Femur (tissue), 1 donor: ENCODE results near the gene PLCB2.

Experiments used
- DNase-seq: peaks from one replicate; pipeline ENCODE4 v3.0.0-alpha.2; 2017

Gene PLCB2

GRCh38 chr15:40248006-40248783 is 59.5 kb downstream of the PLCB2 start:
- peak; percentile 14 for DNase-seq

- DNase-seq: no peak
Observed at GRCh38 chr15:40247406-40247971, 60.2 kb downstream of the PLCB2 start.

- peak; percentile 10 for DNase-seq
Observed at GRCh38 chr15:40246496-40247280, 61.0 kb downstream of the PLCB2 start.

- DNase-seq: no peak
Observed at GRCh38 chr15:40245666-40246450, 61.9 kb downstream of the PLCB2 start.

GRCh38 chr15:40244961-40245523 is 62.7 kb downstream of the PLCB2 start:
- DNase-seq: peak; percentile 12

- DNase-seq: no peak
Observed at GRCh38 chr15:40243126-40243810, 64.5 kb downstream of the PLCB2 start.

GRCh38 chr15:40242601-40243000 is 65.1 kb downstream of the PLCB2 start:
- peak; percentile 11 for DNase-seq

- no peak for DNase-seq
Observed at GRCh38 chr15:40242213-40242599, 65.5 kb downstream of the PLCB2 start.

- peak; percentile 13 for DNase-seq
Observed at GRCh38 chr15:40241269-40242212, 66.2 kb downstream of the PLCB2 start.

- DNase-seq: peak; percentile 14
Observed at GRCh38 chr15:40240619-40241221, 67.0 kb downstream of the PLCB2 start.

- DNase-seq: peak; percentile 15
Observed at GRCh38 chr15:40239693-40240618, 67.8 kb downstream of the PLCB2 start.

- DNase-seq: peak; percentile 28
Observed at GRCh38 chr15:40239404-40239692, 68.4 kb downstream of the PLCB2 start.

- peak; percentile 50 for DNase-seq
Observed at GRCh38 chr15:40238532-40239403, 69.0 kb downstream of the PLCB2 start, which contains the start of gene PAK6. PAK6 (plus strand) TSS chr15:40239063; CDS start chr15:40264786, 25,723 bp downstream.
